NB4 (cell line): ENCODE measurements around the gene BIRC5.

Experiments
- CTCF ChIP-seq: IDR thresholded peaks from one replicate; pipeline ENCODE4 v1.5.1; 2012; ENCODE audit warnings: low read depth, low read length
- POLR2A ChIP-seq: IDR thresholded peaks from 2 replicates; pipeline ENCODE4 v1.6.1; 2011; ENCODE audit warnings: mild to moderate bottlenecking; ENCODE audit not compliant: insufficient read length; ENCODE audit errors: extremely low read depth

- TF ChIP-seq CTCF (no peak), POLR2A (no peak)
Measured at GRCh38 chr17:78242024-78242742, 28.1 kb downstream of the BIRC5 start.
